ENCODE data around the gene KRT39. TPM values are rescaled to one million over a fixed set of nuclear protein-coding genes. Genes with fewer than 3 reads are reported as not detected.
A peak's percentile ranks its signal among the peaks of the same experiment; 100 is the strongest.

Gene KRT39
- polyA plus RNA-seq, 2 of the 4 experiments (the other 2 are of a cell fraction), result not detected

DNA sequence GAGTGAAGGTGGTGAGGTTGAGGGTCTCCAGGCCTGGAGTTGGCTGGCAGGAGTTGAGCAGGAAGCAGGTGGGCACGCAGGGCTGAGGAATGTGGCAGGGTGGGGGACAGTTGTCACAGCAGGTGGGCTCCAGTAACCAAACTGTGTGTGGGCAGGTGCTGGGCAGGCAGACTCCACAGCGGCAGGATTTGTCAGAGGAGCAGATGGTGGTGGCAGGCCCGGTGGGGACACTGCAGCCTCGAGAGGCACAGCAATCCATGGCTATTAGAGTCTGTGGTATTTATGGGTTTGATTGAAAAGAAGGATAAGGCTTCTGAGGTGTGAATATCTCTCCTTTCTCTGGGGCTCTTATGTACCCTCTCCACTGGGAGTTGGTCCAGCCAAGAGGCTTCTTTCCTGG is 27.1 kb upstream of the KRT39 start, which contains the start of gene KRTAP3-3:
KRTAP3-3 (minus strand) TSS at position 326 of the 400 bp plus-strand sequence; CDS start at position 259, 67 bp downstream.
- 48% methylated on average over 4 of the region's 4 CpGs for WGBS (ENCODE audit: missing lambda C conversion rate)
- Histone ChIP-seq H3K4me2 (no peak within 1 kb of the TSS), H3K9me3 (0 out of 3 replicates have a peak, but pooled peaks cover 5% of the 10 kb centered on the region), H3K4me3 (no peak within 1 kb of the TSS), H3K27ac (no peak within 1 kb of the TSS), H3K4me1 (no peaks in the 10 kb centered on the region)
- FAIRE-seq, result no peak
- DNase-seq (ENCODE audit: low read depth in 1 of 2, low spot score in 1 of 2), result no peak
- no peak for ATAC-seq
- POLR2A ChIA-PET, result no interaction called here
- CTCF ChIA-PET, result interaction anchor here (1.0 kb wide), 1 partner anchor 24 kb away, joined by 3 read pairs; no protein-coding TSS in a partner anchor
- TF ChIP-seq, protein P1, sequence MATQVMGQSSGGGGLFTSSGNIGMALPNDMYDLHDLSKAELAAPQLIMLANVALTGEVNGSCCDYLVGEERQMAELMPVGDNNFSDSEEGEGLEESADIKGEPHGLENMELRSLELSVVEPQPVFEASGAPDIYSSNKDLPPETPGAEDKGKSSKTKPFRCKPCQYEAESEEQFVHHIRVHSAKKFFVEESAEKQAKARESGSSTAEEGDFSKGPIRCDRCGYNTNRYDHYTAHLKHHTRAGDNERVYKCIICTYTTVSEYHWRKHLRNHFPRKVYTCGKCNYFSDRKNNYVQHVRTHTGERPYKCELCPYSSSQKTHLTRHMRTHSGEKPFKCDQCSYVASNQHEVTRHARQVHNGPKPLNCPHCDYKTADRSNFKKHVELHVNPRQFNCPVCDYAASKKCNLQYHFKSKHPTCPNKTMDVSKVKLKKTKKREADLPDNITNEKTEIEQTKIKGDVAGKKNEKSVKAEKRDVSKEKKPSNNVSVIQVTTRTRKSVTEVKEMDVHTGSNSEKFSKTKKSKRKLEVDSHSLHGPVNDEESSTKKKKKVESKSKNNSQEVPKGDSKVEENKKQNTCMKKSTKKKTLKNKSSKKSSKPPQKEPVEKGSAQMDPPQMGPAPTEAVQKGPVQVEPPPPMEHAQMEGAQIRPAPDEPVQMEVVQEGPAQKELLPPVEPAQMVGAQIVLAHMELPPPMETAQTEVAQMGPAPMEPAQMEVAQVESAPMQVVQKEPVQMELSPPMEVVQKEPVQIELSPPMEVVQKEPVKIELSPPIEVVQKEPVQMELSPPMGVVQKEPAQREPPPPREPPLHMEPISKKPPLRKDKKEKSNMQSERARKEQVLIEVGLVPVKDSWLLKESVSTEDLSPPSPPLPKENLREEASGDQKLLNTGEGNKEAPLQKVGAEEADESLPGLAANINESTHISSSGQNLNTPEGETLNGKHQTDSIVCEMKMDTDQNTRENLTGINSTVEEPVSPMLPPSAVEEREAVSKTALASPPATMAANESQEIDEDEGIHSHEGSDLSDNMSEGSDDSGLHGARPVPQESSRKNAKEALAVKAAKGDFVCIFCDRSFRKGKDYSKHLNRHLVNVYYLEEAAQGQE (IDR thresholded peaks at IDR 0.05), result no peak
- TF ChIP-seq HEYL (CRISPR knock-in tag; IDR thresholded peaks at IDR 0.05), result no peak

DNA sequence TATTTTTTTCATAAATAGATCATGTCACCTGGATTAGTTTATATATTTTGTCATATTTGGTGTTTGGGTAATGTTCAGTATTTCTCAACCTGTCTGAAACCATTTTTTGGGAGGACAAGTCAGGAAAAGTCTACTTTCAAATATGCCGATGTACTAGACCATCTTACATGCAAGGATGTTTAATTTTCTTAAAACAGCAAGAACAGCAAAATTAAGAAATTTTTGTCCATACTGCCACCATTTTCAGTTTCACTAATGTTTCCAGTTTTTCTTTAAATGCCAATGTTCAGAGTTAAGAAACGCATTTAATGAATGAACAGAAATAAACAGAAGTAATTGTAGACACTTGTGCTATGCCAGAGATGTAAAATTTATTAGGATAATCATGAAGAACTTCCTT is 26.3 kb upstream of the KRT39 start:
- WGBS (ENCODE audit: missing lambda C conversion rate), result 88% methylated on average over 2 of the region's 2 CpGs
- TF ChIP-seq HOXB13 (CRISPR knock-in tag; IDR thresholded peaks at IDR 0.05; ENCODE audit: low read depth) (no peak), MAFK (IDR thresholded peaks at IDR 0.05; ENCODE audit: partially characterized antibody) (peak; percentile 76)
- POLR2A ChIA-PET, result no interaction called here
- Histone ChIP-seq H3K4me1 (no peaks in the 10 kb centered on the region), H3K9me3 (0 out of 3 replicates have a peak, but pooled peaks cover 5% of the 10 kb centered on the region), H3K4me2 (no peak overlapping the region), H3K27ac (no peak overlapping the region), H3K4me3 (no peak overlapping the region)
- DNase-seq (ENCODE audit: low read depth in 1 of 2, low spot score in 1 of 2) (no peak), FAIRE-seq (no peak), ATAC-seq (no peak)
- CTCF ChIA-PET, result interaction anchor here (1.0 kb wide), 1 partner anchor 25 kb away, joined by 3 read pairs; no protein-coding TSS in a partner anchor

DNA sequence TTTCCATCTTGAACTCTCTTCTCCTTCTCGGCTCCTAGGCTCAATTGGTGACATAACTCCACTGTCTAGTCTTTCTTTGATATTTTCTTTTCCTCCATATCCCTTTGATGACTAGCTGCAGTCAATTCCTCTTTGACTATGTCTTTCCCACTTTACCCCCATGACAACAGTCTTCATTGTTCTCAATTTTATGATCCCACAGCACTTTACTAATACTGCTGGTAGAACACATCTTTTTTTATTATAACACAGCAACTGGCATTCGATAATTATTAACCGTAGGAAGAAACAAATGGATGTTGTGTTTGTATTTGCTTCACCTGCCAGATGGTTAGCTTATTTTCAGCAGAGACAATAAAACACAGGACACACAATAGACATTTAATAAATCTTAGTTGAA is 25.9 kb upstream of the KRT39 start:
- POLR2A ChIA-PET, result no interaction called here

DNA sequence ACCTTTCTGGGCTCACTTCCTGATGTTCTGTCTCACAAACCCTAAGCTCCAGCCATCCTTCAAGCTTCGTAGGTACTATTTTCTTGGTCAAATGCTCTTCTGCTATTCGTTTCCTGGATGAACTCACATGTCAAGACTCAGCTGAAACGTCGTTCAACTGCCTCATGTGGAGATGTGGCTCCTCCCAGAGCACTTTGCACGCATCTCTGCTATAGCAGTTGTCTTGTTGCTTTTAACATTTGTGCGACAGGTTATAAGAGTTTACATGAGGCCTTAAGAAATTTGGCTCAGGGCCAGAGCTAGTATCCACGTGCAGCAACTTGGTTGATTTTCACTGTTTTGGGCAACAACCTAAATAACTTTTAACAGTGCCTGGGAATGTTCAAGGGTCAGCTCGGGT is 20.2 kb upstream of the KRT39 start:
- Histone ChIP-seq H3K4me3 (no peak overlapping the region), H3K4me1 (no peaks in the 10 kb centered on the region), H3K4me2 (no peak overlapping the region), H3K27ac (no peak overlapping the region), H3K9me3 (0 out of 3 replicates have a peak, but pooled peaks cover 5% of the 10 kb centered on the region)
- DNase-seq (ENCODE audit: low read depth in 1 of 2, low spot score in 1 of 2) (no peak), ATAC-seq (no peak), FAIRE-seq (no peak)
- ChIA-PET CTCF (interaction anchor here (0.7 to 1.5 kb wide), 4 partner anchors 31 to 675 kb away, joined by 3 to 4 read pairs (median 4); no protein-coding TSS in a partner anchor), POLR2A (no interaction called here)
- 67% methylated on average over 8 of the region's 8 CpGs for WGBS (ENCODE audit: missing lambda C conversion rate)
- no peak for TF ChIP-seq TFCP2L1 (CRISPR knock-in tag; IDR thresholded peaks at IDR 0.05)
- TF ChIP-seq ZSCAN20 (CRISPR knock-in tag; IDR thresholded peaks at IDR 0.05), result no peak
- TF ChIP-seq HEYL (CRISPR knock-in tag; IDR thresholded peaks at IDR 0.05), result no peak
- no peak for TF ChIP-seq MAZ (IDR thresholded peaks at IDR 0.05; ENCODE audit: borderline replicate concordance, low read depth, low read length)
- TF ChIP-seq, protein P2, sequence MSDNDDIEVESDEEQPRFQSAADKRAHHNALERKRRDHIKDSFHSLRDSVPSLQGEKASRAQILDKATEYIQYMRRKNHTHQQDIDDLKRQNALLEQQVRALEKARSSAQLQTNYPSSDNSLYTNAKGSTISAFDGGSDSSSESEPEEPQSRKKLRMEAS (IDR thresholded peaks at IDR 0.05), result no peak
- no peak for TF ChIP-seq MAFK (IDR thresholded peaks at IDR 0.05; ENCODE audit: partially characterized antibody)
- no peak for TF ChIP-seq JUN (IDR thresholded peaks at IDR 0.05)
- TF ChIP-seq, protein P1 (IDR thresholded peaks at IDR 0.05), result no peak
- no peak for TF ChIP-seq ESRRA (IDR thresholded peaks at IDR 0.05; ENCODE audit: borderline replicate concordance, low read length)
- no peak for TF ChIP-seq RFX5 (IDR thresholded peaks at IDR 0.05)
- TF ChIP-seq CHD4 (IDR thresholded peaks at IDR 0.05; ENCODE audit: borderline replicate concordance), result no peak
- no peak for TF ChIP-seq HOXB13 (CRISPR knock-in tag; IDR thresholded peaks at IDR 0.05; ENCODE audit: low read depth)
- no peak for TF ChIP-seq ZC3H11A (IDR thresholded peaks at IDR 0.05)
- TF ChIP-seq HDAC2 (IDR thresholded peaks at IDR 0.05), result no peak
- no peak for TF ChIP-seq CEBPB (IDR thresholded peaks at IDR 0.05)
- TF ChIP-seq, protein P3, sequence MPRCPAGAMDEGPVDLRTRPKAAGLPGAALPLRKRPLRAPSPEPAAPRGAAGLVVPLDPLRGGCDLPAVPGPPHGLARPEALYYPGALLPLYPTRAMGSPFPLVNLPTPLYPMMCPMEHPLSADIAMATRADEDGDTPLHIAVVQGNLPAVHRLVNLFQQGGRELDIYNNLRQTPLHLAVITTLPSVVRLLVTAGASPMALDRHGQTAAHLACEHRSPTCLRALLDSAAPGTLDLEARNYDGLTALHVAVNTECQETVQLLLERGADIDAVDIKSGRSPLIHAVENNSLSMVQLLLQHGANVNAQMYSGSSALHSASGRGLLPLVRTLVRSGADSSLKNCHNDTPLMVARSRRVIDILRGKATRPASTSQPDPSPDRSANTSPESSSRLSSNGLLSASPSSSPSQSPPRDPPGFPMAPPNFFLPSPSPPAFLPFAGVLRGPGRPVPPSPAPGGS (IDR thresholded peaks at IDR 0.05), result no peak
- no peak for TF ChIP-seq NR3C1 (IDR thresholded peaks at IDR 0.05)
- no peak for TF ChIP-seq POLR2A (IDR thresholded peaks at IDR 0.05; ENCODE audit: low read length)
- TF ChIP-seq EHMT2 (IDR thresholded peaks at IDR 0.05; ENCODE audit: low read depth), result no peak

More for the DNA sequence above, 25.9 kb upstream of the KRT39 start:
- Histone ChIP-seq H3K4me2 (no peak overlapping the region), H3K9me3 (0 out of 3 replicates have a peak, but pooled peaks cover 5% of the 10 kb centered on the region), H3K4me1 (no peaks in the 10 kb centered on the region), H3K4me3 (no peak overlapping the region), H3K27ac (no peak overlapping the region)
- ATAC-seq, result no peak
- TF ChIP-seq JUN (IDR thresholded peaks at IDR 0.05) (no peak), ESRRA (IDR thresholded peaks at IDR 0.05; ENCODE audit: borderline replicate concordance, low read length) (no peak), CHD4 (IDR thresholded peaks at IDR 0.05; ENCODE audit: borderline replicate concordance) (no peak), RFX5 (IDR thresholded peaks at IDR 0.05) (no peak), HOXB5 (CRISPR knock-in tag; IDR thresholded peaks at IDR 0.05) (no peak), PHF8 (IDR thresholded peaks at IDR 0.05; ENCODE audit: borderline replicate concordance, low read depth) (no peak), RAD21 (conservative IDR thresholded peaks at IDR 0.05 in 1 of 2, IDR thresholded peaks at IDR 0.05 in 1 of 2) (no peak), RCOR1 (IDR thresholded peaks at IDR 0.05; ENCODE audit: low read depth, low read length) (no peak), FOSB (CRISPR knock-in tag; IDR thresholded peaks at IDR 0.05) (no peak)
- DNase-seq (ENCODE audit: low read depth in 1 of 2, low spot score in 1 of 2), result no peak
- peak; percentile 86 for FAIRE-seq
- 77% methylated on average over 3 of the region's 3 CpGs for WGBS (ENCODE audit: missing lambda C conversion rate)
- CTCF ChIA-PET, result no interaction called here

Data from A549 (cell line).